ENCODE data around the gene PGM1. TPM values are rescaled to one million over a fixed set of nuclear protein-coding genes. Genes with fewer than 3 reads are reported as not detected.
A peak's percentile ranks its signal among the peaks of the same experiment; 100 is the strongest.

The PGM1 gene
- total and polyA plus RNA-seq, 2 of the 13 experiments (the other 11 are each of a cell fraction or from before 2014, with no cell fraction given), result 51.6 to 105 TPM

- TF ChIP-seq, protein P1, sequence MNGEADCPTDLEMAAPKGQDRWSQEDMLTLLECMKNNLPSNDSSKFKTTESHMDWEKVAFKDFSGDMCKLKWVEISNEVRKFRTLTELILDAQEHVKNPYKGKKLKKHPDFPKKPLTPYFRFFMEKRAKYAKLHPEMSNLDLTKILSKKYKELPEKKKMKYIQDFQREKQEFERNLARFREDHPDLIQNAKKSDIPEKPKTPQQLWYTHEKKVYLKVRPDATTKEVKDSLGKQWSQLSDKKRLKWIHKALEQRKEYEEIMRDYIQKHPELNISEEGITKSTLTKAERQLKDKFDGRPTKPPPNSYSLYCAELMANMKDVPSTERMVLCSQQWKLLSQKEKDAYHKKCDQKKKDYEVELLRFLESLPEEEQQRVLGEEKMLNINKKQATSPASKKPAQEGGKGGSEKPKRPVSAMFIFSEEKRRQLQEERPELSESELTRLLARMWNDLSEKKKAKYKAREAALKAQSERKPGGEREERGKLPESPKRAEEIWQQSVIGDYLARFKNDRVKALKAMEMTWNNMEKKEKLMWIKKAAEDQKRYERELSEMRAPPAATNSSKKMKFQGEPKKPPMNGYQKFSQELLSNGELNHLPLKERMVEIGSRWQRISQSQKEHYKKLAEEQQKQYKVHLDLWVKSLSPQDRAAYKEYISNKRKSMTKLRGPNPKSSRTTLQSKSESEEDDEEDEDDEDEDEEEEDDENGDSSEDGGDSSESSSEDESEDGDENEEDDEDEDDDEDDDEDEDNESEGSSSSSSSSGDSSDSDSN (CRISPR knock-in tag; IDR thresholded peaks at IDR 0.05), result no peak
- peak; percentile 40; the same call in 1 of the 2 replicates for TF ChIP-seq ETV5 (CRISPR knock-in tag; IDR thresholded peaks at IDR 0.05; ENCODE audit: borderline replicate concordance)
- TF ChIP-seq ZNF274 (CRISPR knock-in tag; IDR thresholded peaks at IDR 0.05), result no peak
- TF ChIP-seq RBM39 (IDR thresholded peaks at IDR 0.05; ENCODE audit: low read depth, low read length, poor library complexity, severe bottlenecking), result no peak
- no peak for TF ChIP-seq SOX6 (IDR thresholded peaks at IDR 0.05)
- TF ChIP-seq SOX6 (CRISPR knock-in tag; IDR thresholded peaks at IDR 0.05), result 0 out of 2 replicates have a peak, but pooled peaks have one; percentile 16
- no peak for TF ChIP-seq ZMAT3 (CRISPR knock-in tag; conservative IDR thresholded peaks at IDR 0.05)
- no peak for TF ChIP-seq PAWR (CRISPR knock-in tag; IDR thresholded peaks at IDR 0.05; ENCODE audit: borderline replicate concordance)
- TF ChIP-seq, protein P2, sequence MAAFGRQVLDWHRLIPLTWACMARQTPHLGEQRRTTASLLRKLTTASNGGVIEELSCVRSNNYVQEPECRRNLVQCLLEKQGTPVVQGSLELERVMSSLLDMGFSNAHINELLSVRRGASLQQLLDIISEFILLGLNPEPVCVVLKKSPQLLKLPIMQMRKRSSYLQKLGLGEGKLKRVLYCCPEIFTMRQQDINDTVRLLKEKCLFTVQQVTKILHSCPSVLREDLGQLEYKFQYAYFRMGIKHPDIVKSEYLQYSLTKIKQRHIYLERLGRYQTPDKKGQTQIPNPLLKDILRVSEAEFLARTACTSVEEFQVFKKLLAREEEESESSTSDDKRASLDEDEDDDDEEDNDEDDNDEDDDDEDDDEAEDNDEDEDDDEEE (CRISPR knock-in tag; IDR thresholded peaks at IDR 0.05), result no peak
- TF ChIP-seq DPF2 (CRISPR knock-in tag; IDR thresholded peaks at IDR 0.05; ENCODE audit: borderline replicate concordance, low read depth), result no peak
- TF ChIP-seq, protein P3, sequence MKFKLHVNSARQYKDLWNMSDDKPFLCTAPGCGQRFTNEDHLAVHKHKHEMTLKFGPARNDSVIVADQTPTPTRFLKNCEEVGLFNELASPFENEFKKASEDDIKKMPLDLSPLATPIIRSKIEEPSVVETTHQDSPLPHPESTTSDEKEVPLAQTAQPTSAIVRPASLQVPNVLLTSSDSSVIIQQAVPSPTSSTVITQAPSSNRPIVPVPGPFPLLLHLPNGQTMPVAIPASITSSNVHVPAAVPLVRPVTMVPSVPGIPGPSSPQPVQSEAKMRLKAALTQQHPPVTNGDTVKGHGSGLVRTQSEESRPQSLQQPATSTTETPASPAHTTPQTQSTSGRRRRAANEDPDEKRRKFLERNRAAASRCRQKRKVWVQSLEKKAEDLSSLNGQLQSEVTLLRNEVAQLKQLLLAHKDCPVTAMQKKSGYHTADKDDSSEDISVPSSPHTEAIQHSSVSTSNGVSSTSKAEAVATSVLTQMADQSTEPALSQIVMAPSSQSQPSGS (CRISPR knock-in tag; IDR thresholded peaks at IDR 0.05), result no peak
- no peak for TF ChIP-seq TBP (CRISPR knock-in tag; IDR thresholded peaks at IDR 0.05)
- no peak for TF ChIP-seq ZNF570 (CRISPR knock-in tag; IDR thresholded peaks at IDR 0.05; ENCODE audit: borderline replicate concordance)
- no peak for TF ChIP-seq ZNF557 (CRISPR knock-in tag; IDR thresholded peaks at IDR 0.05)
- no peak for TF ChIP-seq ZNF143 (CRISPR knock-in tag; IDR thresholded peaks at IDR 0.05)
- TF ChIP-seq NCOA5 (CRISPR knock-in tag; IDR thresholded peaks at IDR 0.05), result no peak
- TF ChIP-seq ZBTB1 (CRISPR knock-in tag; IDR thresholded peaks at IDR 0.05; ENCODE audit: borderline replicate concordance), result no peak
- no peak for TF ChIP-seq RBM22 (optimal IDR thresholded peaks at IDR 0.05; ENCODE audit: low read length)
- no peak for TF ChIP-seq PREB (CRISPR knock-in tag; IDR thresholded peaks at IDR 0.05)
- no peak for TF ChIP-seq ZNF562 (CRISPR knock-in tag; IDR thresholded peaks at IDR 0.05; ENCODE audit: borderline replicate concordance)
- no peak for TF ChIP-seq KLF13 (CRISPR knock-in tag; IDR thresholded peaks at IDR 0.05)
- TF ChIP-seq ISL2 (CRISPR knock-in tag; IDR thresholded peaks at IDR 0.05), result no peak
- TF ChIP-seq KAT7 (CRISPR knock-in tag; IDR thresholded peaks at IDR 0.05; ENCODE audit: borderline replicate concordance), result no peak
- no peak for TF ChIP-seq PLRG1 (conservative IDR thresholded peaks at IDR 0.05)
- TF ChIP-seq, protein P4, sequence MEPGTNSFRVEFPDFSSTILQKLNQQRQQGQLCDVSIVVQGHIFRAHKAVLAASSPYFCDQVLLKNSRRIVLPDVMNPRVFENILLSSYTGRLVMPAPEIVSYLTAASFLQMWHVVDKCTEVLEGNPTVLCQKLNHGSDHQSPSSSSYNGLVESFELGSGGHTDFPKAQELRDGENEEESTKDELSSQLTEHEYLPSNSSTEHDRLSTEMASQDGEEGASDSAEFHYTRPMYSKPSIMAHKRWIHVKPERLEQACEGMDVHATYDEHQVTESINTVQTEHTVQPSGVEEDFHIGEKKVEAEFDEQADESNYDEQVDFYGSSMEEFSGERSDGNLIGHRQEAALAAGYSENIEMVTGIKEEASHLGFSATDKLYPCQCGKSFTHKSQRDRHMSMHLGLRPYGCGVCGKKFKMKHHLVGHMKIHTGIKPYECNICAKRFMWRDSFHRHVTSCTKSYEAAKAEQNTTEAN (CRISPR knock-in tag; conservative IDR thresholded peaks at IDR 0.05), result no peak
- TF ChIP-seq ZNF749 (CRISPR knock-in tag; IDR thresholded peaks at IDR 0.05; ENCODE audit: borderline replicate concordance), result no peak
- no peak for TF ChIP-seq ARNT (IDR thresholded peaks at IDR 0.05)
These were observed 108.0 kb downstream of the PGM1 start (continued) for GRCh38 chr1:63701187-63701586.

Measured in HepG2 (cell line).